HEK293 (cell line): Measurements from ENCODE around the gene ABCB10.
"Not testable (repeated sequence)": the region's sequence is repeated elsewhere in the genome, so short reads cannot be mapped to it uniquely, and the experiment has no call there.

Source experiments
- CTCF ChIA-PET: fragments of 350-600 bp; formaldehyde crosslinking; extraction: SDS; loops from one replicate; lab custom pipeline; 2021; ENCODE audit warnings: antibody characterized with exemption; lab: Yijun Ruan, JAX
- POLR2A ChIA-PET: fragments of 300-600 bp; formaldehyde crosslinking; extraction: SDS; loops from one replicate; lab custom pipeline; 2020; ENCODE audit warnings: antibody characterized with exemption, inconsistent platforms; lab: Yijun Ruan, JAX
- H3K27ac ChIP-seq: fragments of 200-500 bp; sonication (Bioruptor generic); 2 replicates; pipeline ENCODE4 v1.5.1; 2014; ENCODE audit warnings: low read depth, low read length, control low read depth, inconsistent platforms; ENCODE audit errors: extremely low read depth
- H3K36me3 ChIP-seq, 2 experiments: fragments of 200-500 bp in 1 of 2; sonication (Bioruptor generic) in 1 of 2; 1 replicate in 1 of 2; 2 replicates in 1 of 2; pipeline ENCODE4 v1.5.1; 2014 to 2017; ENCODE audit warnings: inconsistent platforms in 2 of 2, low read length in 2 of 2; ENCODE audit not compliant: control insufficient read depth in 2 of 2, insufficient read depth in 1 of 2
- H3K4me1 ChIP-seq: fragments of 200-500 bp; sonication (Bioruptor generic); 2 replicates; pipeline ENCODE4 v1.5.1; 2014; ENCODE audit warnings: mild to moderate bottlenecking, low read length, inconsistent platforms; ENCODE audit not compliant: control insufficient read depth, insufficient read depth
- H3K4me3 ChIP-seq: 2 replicates; pipeline ENCODE4 v1.5.1; 2011; ENCODE audit warnings: low read depth, mild to moderate bottlenecking, control low read depth, low read length, moderate library complexity
- H3K9me3 ChIP-seq: fragments of 200-500 bp; sonication (Bioruptor generic); 2 replicates; pipeline ENCODE4 v1.5.1; 2014; ENCODE audit warnings: low read depth, low read length, inconsistent platforms; ENCODE audit not compliant: control insufficient read depth, insufficient read depth
- GFI1B ChIP-seq: fragments of 450-650 bp; formaldehyde crosslinking; IDR thresholded peaks from 2 replicates; pipeline ENCODE4 v1.5.1; 2016; ENCODE audit warnings: missing biosample characterization, missing genetic modification characterization
- GLI2 ChIP-seq: fragments of 450-650 bp; formaldehyde crosslinking; IDR thresholded peaks from 2 replicates; pipeline ENCODE4; 2017; ENCODE audit warnings: missing biosample characterization, missing genetic modification characterization, low read depth, borderline replicate concordance
- HOXD13 ChIP-seq: sonication (generic); formaldehyde crosslinking; IDR thresholded peaks from 2 replicates; pipeline ENCODE4 v1.8.0; 2022; ENCODE audit warnings: missing genetic modification reagents, borderline replicate concordance
- PRDM6 ChIP-seq: fragments of 450-650 bp; formaldehyde crosslinking; IDR thresholded peaks from 2 replicates; pipeline ENCODE4 v1.5.1; 2017; ENCODE audit warnings: missing biosample characterization, missing genetic modification characterization
- SP3 ChIP-seq: fragments of 450-650 bp; formaldehyde crosslinking; IDR thresholded peaks from 2 replicates; pipeline ENCODE4 v1.5.1; 2016; ENCODE audit warnings: missing biosample characterization, missing genetic modification characterization
- ZFP41 ChIP-seq: fragments of 450-650 bp; formaldehyde crosslinking; IDR thresholded peaks from 2 replicates; pipeline ENCODE4 v1.5.1; 2016; ENCODE audit warnings: missing biosample characterization, missing genetic modification characterization, borderline replicate concordance
- ZNF121 ChIP-seq: fragments of 450-650 bp; formaldehyde crosslinking; IDR thresholded peaks from 2 replicates; pipeline ENCODE4 v1.5.1; 2016; ENCODE audit warnings: missing biosample characterization, missing genetic modification characterization
- ZNF146 ChIP-seq: fragments of 450-650 bp; formaldehyde crosslinking; IDR thresholded peaks from 2 replicates; pipeline ENCODE4 v1.5.1; 2016; ENCODE audit warnings: missing biosample characterization, missing genetic modification characterization
- ZNF239 ChIP-seq: fragments of 450-650 bp; formaldehyde crosslinking; IDR thresholded peaks from 2 replicates; pipeline ENCODE4 v1.5.1; 2016; ENCODE audit warnings: missing biosample characterization, missing genetic modification characterization
- ZNF555 ChIP-seq: fragments of 450-650 bp; formaldehyde crosslinking; conservative IDR thresholded peaks from 2 replicates; pipeline ENCODE4 v1.5.1; 2017; ENCODE audit warnings: missing biosample characterization, mild to moderate bottlenecking, missing genetic modification characterization, inconsistent platforms
- ZNF580 ChIP-seq: fragments of 450-650 bp; formaldehyde crosslinking; IDR thresholded peaks from 2 replicates; pipeline ENCODE4 v1.5.1; 2016; ENCODE audit warnings: missing biosample characterization, missing genetic modification characterization
- ZNF600 ChIP-seq: fragments of 450-650 bp; formaldehyde crosslinking; IDR thresholded peaks from 2 replicates; pipeline ENCODE4 v1.5.1; 2016; ENCODE audit warnings: missing biosample characterization, missing genetic modification characterization
- ZNF654 ChIP-seq: fragments of 450-650 bp; formaldehyde crosslinking; IDR thresholded peaks from 2 replicates; pipeline ENCODE4 v1.5.1; 2016; ENCODE audit warnings: low read depth, missing biosample characterization, missing genetic modification characterization
- ZSCAN23 ChIP-seq: fragments of 450-650 bp; formaldehyde crosslinking; IDR thresholded peaks from 2 replicates; pipeline ENCODE4 v1.5.1; 2016; ENCODE audit warnings: missing biosample characterization, missing genetic modification characterization
- ZSCAN5A ChIP-seq: fragments of 450-650 bp; formaldehyde crosslinking; IDR thresholded peaks from 2 replicates; pipeline ENCODE4 v1.5.1; 2016; ENCODE audit warnings: missing biosample characterization, missing genetic modification characterization
- TF ChIP-seq, protein P1 (sequence below): fragments of 450-650 bp; formaldehyde crosslinking; IDR thresholded peaks from 2 replicates; pipeline ENCODE4 v1.5.1; 2016; ENCODE audit warnings: missing biosample characterization, missing genetic modification characterization
- TF ChIP-seq, protein P2 (sequence below): fragments of 450-650 bp; formaldehyde crosslinking; IDR thresholded peaks from 2 replicates; pipeline ENCODE4 v1.5.1; 2016; ENCODE audit warnings: missing biosample characterization, missing genetic modification characterization

The ABCB10 gene

DNA sequence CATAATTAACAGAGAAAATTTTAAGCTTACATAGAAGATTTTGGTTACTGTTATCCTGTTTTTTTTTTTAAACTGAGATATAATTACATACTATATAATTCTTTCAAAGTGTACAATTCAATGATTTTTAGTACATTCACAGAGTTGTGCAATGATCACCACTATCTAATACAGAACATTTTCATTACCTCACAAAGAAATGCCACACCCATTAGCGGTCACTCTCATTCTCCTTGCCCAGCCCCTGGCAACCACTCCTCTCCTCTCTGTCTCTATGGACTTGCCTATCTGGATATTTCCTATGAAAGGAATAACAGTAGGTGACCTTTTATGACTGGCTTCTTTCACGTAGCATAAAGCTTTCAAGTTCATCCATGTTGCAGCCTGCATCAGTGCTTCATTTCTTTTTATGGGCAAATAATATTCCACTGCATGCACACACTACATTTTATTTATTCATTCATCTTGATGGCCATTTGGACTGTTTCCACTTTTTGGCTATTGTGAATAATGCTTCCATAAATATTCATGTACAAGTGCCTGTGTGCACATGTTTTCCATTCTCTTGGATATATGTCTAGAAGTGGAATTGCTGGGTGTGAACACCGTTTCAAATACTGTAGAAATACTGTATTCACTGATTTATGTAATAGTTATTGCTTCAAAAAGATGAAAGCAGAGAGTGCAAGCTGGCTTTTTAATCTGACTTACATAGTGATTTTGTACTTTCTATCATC is 40.9 kb upstream of the ABCB10 start:
- no peaks in the 10 kb centered on the region for H3K4me1 ChIP-seq
- H3K36me3 ChIP-seq = peaks cover 36 to 65% of the 10 kb centered on the region in 2 experiments; a peak in 2 of 3 replicates
- H3K9me3 ChIP-seq = no peaks in the 10 kb centered on the region
- no peak overlapping the region for H3K27ac ChIP-seq
- TF ChIP-seq HOXD13 (CRISPR knock-in tag) (no peak), ZNF239 (tag by site-specific recombination) (peak; percentile 93), ZSCAN23 (tag by site-specific recombination) (no peak), ZNF654 (no peak), ZNF146 (tag by site-specific recombination) (peak; percentile 68; the same call in 1 of the 2 replicates), ZFP41 (no peak), GLI2 (tag by site-specific recombination) (no peak), GFI1B (no peak), ZNF580 (tag by site-specific recombination) (no peak)
- ChIA-PET CTCF (interaction anchor here (0.6 kb wide), 1 partner anchor 53 kb away, joined by 4 read pairs; no protein-coding TSS in a partner anchor), POLR2A (no interaction called here)
- no peak overlapping the region for H3K4me3 ChIP-seq

GRCh38 chr1:229597877-229598276 is 39.4 kb upstream of the ABCB10 start:
- H3K27ac ChIP-seq = no peak overlapping the region
- CTCF ChIA-PET = interaction anchor here (0.7 to 0.8 kb wide), 3 partner anchors 12 to 106 kb away, joined by 3 to 4 read pairs (median 4); no protein-coding TSS in a partner anchor
- H3K4me1 ChIP-seq = no peaks in the 10 kb centered on the region
- H3K36me3 ChIP-seq = peaks cover 37 to 65% of the 10 kb centered on the region in 2 experiments; a peak in 2 of 3 replicates
- no peaks in the 10 kb centered on the region for H3K9me3 ChIP-seq
- no peak overlapping the region for H3K4me3 ChIP-seq
- POLR2A ChIA-PET = interaction anchor here (0.5 to 0.6 kb wide), 2 partner anchors 13 to 37 kb away, joined by 3 to 9 read pairs; no protein-coding TSS in a partner anchor
- TF ChIP-seq ZNF555 (tag by site-specific recombination) (no peak), SP3 (no peak), ZSCAN5A (tag by site-specific recombination) (no peak)
- TF ChIP-seq, protein P1, sequence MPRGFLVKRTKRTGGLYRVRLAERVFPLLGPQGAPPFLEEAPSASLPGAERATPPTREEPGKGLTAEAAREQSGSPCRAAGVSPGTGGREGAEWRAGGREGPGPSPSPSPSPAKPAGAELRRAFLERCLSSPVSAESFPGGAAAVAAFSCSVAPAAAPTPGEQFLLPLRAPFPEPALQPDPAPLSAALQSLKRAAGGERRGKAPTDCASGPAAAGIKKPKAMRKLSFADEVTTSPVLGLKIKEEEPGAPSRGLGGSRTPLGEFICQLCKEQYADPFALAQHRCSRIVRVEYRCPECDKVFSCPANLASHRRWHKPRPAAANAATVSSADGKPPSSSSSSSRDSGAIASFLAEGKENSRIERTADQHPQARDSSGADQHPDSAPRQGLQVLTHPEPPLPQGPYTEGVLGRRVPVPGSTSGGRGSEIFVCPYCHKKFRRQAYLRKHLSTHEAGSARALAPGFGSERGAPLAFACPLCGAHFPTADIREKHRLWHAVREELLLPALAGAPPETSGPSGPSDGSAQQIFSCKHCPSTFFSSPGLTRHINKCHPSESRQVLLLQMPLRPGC = no peak

- ChIA-PET POLR2A (interaction anchor here (0.5 kb wide), 1 partner anchor 12 kb away, joined by 3 read pairs; no protein-coding TSS in a partner anchor), CTCF (interaction anchor here (0.6 to 0.8 kb wide), 3 partner anchors 39 to 595 kb away, joined by 3 to 10 read pairs (median 3); no protein-coding TSS in a partner anchor)
- TF ChIP-seq ZNF121 (tag by site-specific recombination) (peak; percentile 68; the same call in 1 of the 2 replicates), ZNF600 (tag by site-specific recombination) (no peak), PRDM6 (tag by site-specific recombination) (0 out of 2 replicates have a peak, but pooled peaks have one; percentile 24)
- TF ChIP-seq, protein P2, sequence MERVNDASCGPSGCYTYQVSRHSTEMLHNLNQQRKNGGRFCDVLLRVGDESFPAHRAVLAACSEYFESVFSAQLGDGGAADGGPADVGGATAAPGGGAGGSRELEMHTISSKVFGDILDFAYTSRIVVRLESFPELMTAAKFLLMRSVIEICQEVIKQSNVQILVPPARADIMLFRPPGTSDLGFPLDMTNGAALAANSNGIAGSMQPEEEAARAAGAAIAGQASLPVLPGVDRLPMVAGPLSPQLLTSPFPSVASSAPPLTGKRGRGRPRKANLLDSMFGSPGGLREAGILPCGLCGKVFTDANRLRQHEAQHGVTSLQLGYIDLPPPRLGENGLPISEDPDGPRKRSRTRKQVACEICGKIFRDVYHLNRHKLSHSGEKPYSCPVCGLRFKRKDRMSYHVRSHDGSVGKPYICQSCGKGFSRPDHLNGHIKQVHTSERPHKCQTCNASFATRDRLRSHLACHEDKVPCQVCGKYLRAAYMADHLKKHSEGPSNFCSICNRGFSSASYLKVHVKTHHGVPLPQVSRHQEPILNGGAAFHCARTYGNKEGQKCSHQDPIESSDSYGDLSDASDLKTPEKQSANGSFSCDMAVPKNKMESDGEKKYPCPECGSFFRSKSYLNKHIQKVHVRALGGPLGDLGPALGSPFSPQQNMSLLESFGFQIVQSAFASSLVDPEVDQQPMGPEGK (tag by site-specific recombination) = no peak
- H3K4me3 ChIP-seq = no peak overlapping the region
- H3K36me3 ChIP-seq = peaks cover 32 to 61% of the 10 kb centered on the region in 2 experiments
- H3K9me3 ChIP-seq = no peaks in the 10 kb centered on the region
- no peak overlapping the region for H3K27ac ChIP-seq
- H3K4me1 ChIP-seq = no peaks in the 10 kb centered on the region
These were observed 38.6 kb upstream of the ABCB10 start for GRCh38 chr1:229596925-229597699.

DNA sequence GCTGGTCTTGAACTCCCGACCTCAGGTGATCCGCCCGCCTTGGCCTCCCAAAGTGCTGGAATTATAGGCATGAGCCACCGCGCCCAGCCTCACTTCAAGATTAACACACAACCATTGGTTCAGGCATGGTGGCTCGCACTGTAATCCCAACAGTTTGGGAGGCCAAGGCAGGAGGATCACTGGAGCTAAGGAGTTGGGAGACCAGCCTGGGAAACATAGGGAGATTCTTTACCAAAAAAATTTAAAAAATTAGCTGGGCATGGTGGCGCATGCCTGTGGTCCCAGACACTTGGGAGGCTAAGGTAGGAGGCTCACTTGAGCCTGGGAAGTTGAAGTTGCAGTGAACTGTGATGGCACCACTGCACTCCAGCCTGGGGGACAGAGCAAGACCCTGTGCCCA is 37.4 kb upstream of the ABCB10 start:
- POLR2A ChIA-PET, H3K27ac ChIP-seq, H3K4me1 ChIP-seq, H3K9me3 ChIP-seq, H3K4me3 ChIP-seq: not testable (repeated sequence)
- H3K36me3 ChIP-seq = peaks cover 24 to 57% of the 10 kb centered on the region in 2 experiments
- CTCF ChIA-PET = interaction anchor here (1.4 kb wide), 1 partner anchor 16 kb away, joined by 3 read pairs; no protein-coding TSS in a partner anchor
